GM23248 (cell line): ENCODE data around the gene PPBP. TPM values are rescaled to one million over a fixed set of nuclear protein-coding genes. Genes with fewer than 3 reads are reported as not detected.

ENCODE experiments used
- DNase-seq: peaks from one replicate; pipeline ENCODE4 v3.0.0-alpha.2; 2015
- H2AFZ ChIP-seq: fragments of 200-600 bp; sonication (generic); 2 replicates; pipeline ENCODE4 v1.6.1; 2016; ENCODE audit warnings: antibody characterized with exemption
- H3F3A ChIP-seq: fragments of 200-600 bp; sonication (generic); 2 replicates; pipeline ENCODE4 v1.6.1; 2016; ENCODE audit warnings: mild to moderate bottlenecking, antibody characterized with exemption, mixed run types; ENCODE audit not compliant: insufficient read depth
- H3K27ac ChIP-seq: fragments of 200-600 bp; sonication (generic); 2 replicates; pipeline ENCODE4 v1.5.1; 2016; ENCODE audit warnings: mild to moderate bottlenecking
- H3K27me3 ChIP-seq: fragments of 200-600 bp; sonication (generic); replicated peaks from 2 replicates; pipeline ENCODE4 v1.6.1; 2016; ENCODE audit warnings: mild to moderate bottlenecking; ENCODE audit not compliant: insufficient read depth
- H3K36me3 ChIP-seq: fragments of 200-600 bp; sonication (generic); 2 replicates; pipeline ENCODE4 v1.6.1; 2016; ENCODE audit warnings: low read depth, mild to moderate bottlenecking
- H3K4me1 ChIP-seq: fragments of 200-600 bp; sonication (generic); 2 replicates; pipeline ENCODE4 v1.6.1; 2016; ENCODE audit warnings: mild to moderate bottlenecking; ENCODE audit not compliant: insufficient read depth
- H3K4me2 ChIP-seq: fragments of 200-600 bp; sonication (generic); one replicate; pipeline ENCODE4 v1.6.1; 2016; ENCODE audit warnings: mild to moderate bottlenecking; ENCODE audit not compliant: unreplicated experiment
- H3K4me3 ChIP-seq: fragments of 200-600 bp; sonication (generic); 2 replicates; pipeline ENCODE4 v1.5.1; 2016; ENCODE audit warnings: mild to moderate bottlenecking
- H3K79me2 ChIP-seq: fragments of 200-600 bp; sonication (generic); 2 replicates; pipeline ENCODE4 v1.6.1; 2016; ENCODE audit warnings: mild to moderate bottlenecking; ENCODE audit not compliant: insufficient read depth
- H3K9ac ChIP-seq: fragments of 200-600 bp; sonication (generic); 2 replicates; pipeline ENCODE4 v1.6.1; 2016; ENCODE audit warnings: mild to moderate bottlenecking
- H3K9me2 ChIP-seq: fragments of 200-600 bp; sonication (generic); 2 replicates; pipeline ENCODE4 v1.6.1; 2016; ENCODE audit warnings: mixed run types, mild to moderate bottlenecking, moderate library complexity; ENCODE audit not compliant: insufficient read depth
- H3K9me3 ChIP-seq: fragments of 200-600 bp; sonication (generic); one replicate; pipeline ENCODE4 v1.6.1; 2017; ENCODE audit warnings: low read depth
- H4K20me1 ChIP-seq: fragments of 200-600 bp; sonication (generic); 2 replicates; pipeline ENCODE4 v1.6.0; 2016; ENCODE audit not compliant: insufficient read depth
- EZH2 ChIP-seq: fragments of 200-600 bp; sonication (generic); IDR thresholded peaks from 2 replicates; pipeline ENCODE4 v1.6.1; 2018; ENCODE audit warnings: antibody characterized with exemption, mild to moderate bottlenecking; ENCODE audit not compliant: insufficient read depth, poor library complexity, severe bottlenecking
- EZH2phosphoT487 ChIP-seq: fragments of 200-600 bp; sonication (generic); IDR thresholded peaks from 2 replicates; pipeline ENCODE4 v1.6.1; 2018; ENCODE audit warnings: antibody characterized with exemption, moderate library complexity, mild to moderate bottlenecking, low read depth; ENCODE audit not compliant: insufficient read depth
- WGBS, 2 experiments: methylation state at CpG; one replicate each; pipeline ENCODE4 v1.1.6; 2015 to 2017; ENCODE audit warnings: low lambda C conversion rate in 2 of 2, low coverage in 1 of 2; ENCODE audit errors: missing lambda C conversion rate in 2 of 2; 5-methylcytosine and 5-hydroxymethylcytosine counted together
- in situ Hi-C: fragments of 300-500 bp; cut with MboI; formaldehyde crosslinking; loops from 2 replicates; pipeline ENCODE4 v1.15.0; 2020
- polyA plus RNA-seq: library from polyadenylated mRNA; unstranded; fragments of >200 nt; fragmentation: Nextera tagmentation; extraction: Ambion mirVana; gene quantifications from 2 replicates; pipeline ENCODE4 v1.2.1, GENCODE V29; 2016
- total RNA-seq: library from RNA; depleted of rRNA; stranded (reverse); fragments of >200 nt; shearing (Covaris generic); gene quantifications from 2 replicates; pipeline ENCODE4 v1.2.3, GENCODE V29; 2014

Gene PPBP
- total and polyA plus RNA-seq, 2 experiments from 2014 or later = not detected

- no peak overlapping the region for H3K9ac ChIP-seq
- H3K4me2 ChIP-seq = no peak overlapping the region
- TF ChIP-seq EZH2phosphoT487 (no peak), EZH2 (no peak)
- H3K4me1 ChIP-seq = no peaks in the 10 kb centered on the region
- no peak overlapping the region for H2AFZ ChIP-seq
- no peak for DNase-seq
- no peaks in the 10 kb centered on the region for H4K20me1 ChIP-seq
- H3K27ac ChIP-seq = no peak overlapping the region
- no peaks in the 10 kb centered on the region for H3K27me3 ChIP-seq
- H3F3A ChIP-seq = no peaks in the 10 kb centered on the region
- 84 to 86% methylated on average over 2 of the region's 2 CpGs for WGBS, 2 experiments
- H3K4me3 ChIP-seq = no peak overlapping the region
- H3K9me3 ChIP-seq = no peaks in the 10 kb centered on the region
- no peaks in the 10 kb centered on the region for H3K79me2 ChIP-seq
- no peaks in the 10 kb centered on the region for H3K9me2 ChIP-seq
- in situ Hi-C loops = no loop called here
- no peaks in the 10 kb centered on the region for H3K36me3 ChIP-seq
These were observed 25.3 kb upstream of the PPBP start for GRCh38 chr4:74013264-74013663.

- Histone ChIP-seq H3K9me3 (no peaks in the 10 kb centered on the region), H4K20me1 (no peaks in the 10 kb centered on the region), H3K4me2 (no peak overlapping the region), H3K27ac (no peak overlapping the region), H3K4me1 (no peaks in the 10 kb centered on the region), H3K27me3 (no peaks in the 10 kb centered on the region), H2AFZ (no peak overlapping the region), H3K9ac (no peak overlapping the region), H3K4me3 (no peak overlapping the region), H3F3A (no peaks in the 10 kb centered on the region), H3K36me3 (no peaks in the 10 kb centered on the region), H3K9me2 (no peaks in the 10 kb centered on the region), H3K79me2 (no peaks in the 10 kb centered on the region)
- TF ChIP-seq EZH2phosphoT487 (no peak), EZH2 (no peak)
- 74% methylated on average over 4 of the region's 4 CpGs for WGBS, 2 experiments
- in situ Hi-C loops = no loop called here
- DNase-seq = no peak
These were observed 24.1 kb upstream of the PPBP start for GRCh38 chr4:74012130-74012529.

DNA sequence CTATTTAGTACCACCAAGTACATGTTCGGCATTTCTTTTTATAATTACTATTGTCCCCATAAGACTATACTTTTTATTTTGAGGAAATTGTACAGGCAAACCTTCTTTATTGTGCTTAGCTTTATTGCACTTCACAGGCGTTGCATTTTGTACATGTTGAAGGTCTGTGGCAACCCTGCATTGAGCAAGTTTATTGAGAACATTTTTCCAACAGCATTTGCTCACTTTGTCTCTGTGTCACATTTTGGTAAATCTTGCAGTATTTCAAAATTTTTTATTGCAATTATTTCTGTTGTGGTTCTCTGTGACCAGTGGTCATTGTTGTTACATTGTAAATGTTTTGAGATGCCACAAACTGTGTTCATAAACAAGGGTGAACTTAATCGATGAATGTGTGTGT is 21.3 kb upstream of the PPBP start:
- no peaks in the 10 kb centered on the region for H3K9me2 ChIP-seq
- H3F3A ChIP-seq = peaks cover 23% of the 10 kb centered on the region
- no peak overlapping the region for H2AFZ ChIP-seq
- H3K79me2 ChIP-seq = no peaks in the 10 kb centered on the region
- no peak for DNase-seq
- in situ Hi-C loops = no loop called here
- H3K36me3 ChIP-seq = no peaks in the 10 kb centered on the region
- no peak overlapping the region for H3K4me3 ChIP-seq
- WGBS, 2 experiments = 93 to 94% methylated on average over 3 of the region's 3 CpGs
- H3K9ac ChIP-seq = no peak overlapping the region
- TF ChIP-seq EZH2 (no peak), EZH2phosphoT487 (no peak)
- H4K20me1 ChIP-seq = no peaks in the 10 kb centered on the region
- no peak overlapping the region for H3K27ac ChIP-seq
- H3K4me2 ChIP-seq = no peak overlapping the region
- H3K4me1 ChIP-seq = peaks cover 17% of the 10 kb centered on the region
- H3K27me3 ChIP-seq = no peaks in the 10 kb centered on the region
- H3K9me3 ChIP-seq = no peaks in the 10 kb centered on the region

GRCh38 chr4:74006009-74006476 is 18.1 kb upstream of the PPBP start:
- 1 to 2% methylated on average over 2 of the region's 2 CpGs for WGBS, 2 experiments
- no peaks in the 10 kb centered on the region for H3K79me2 ChIP-seq

More at GRCh38 chr4:74006009-74006476, 18.1 kb upstream of the PPBP start:
- peak overlapping the region; percentile 49 for H3K27ac ChIP-seq
- peak; percentile 80 for DNase-seq
- no peak overlapping the region for H2AFZ ChIP-seq
- H3K9me2 ChIP-seq = no peaks in the 10 kb centered on the region
- 0 out of 2 replicates have a peak overlapping the region, but pooled peaks have one; percentile 1 for H3K9ac ChIP-seq
- H3K4me1 ChIP-seq = peaks cover 17% of the 10 kb centered on the region
- no peaks in the 10 kb centered on the region for H4K20me1 ChIP-seq
- in situ Hi-C loops = no loop called here
- peak overlapping the region; percentile 52 for H3K4me2 ChIP-seq
- peak overlapping the region; percentile 13; the same call in 1 of the 2 replicates for H3K4me3 ChIP-seq
- H3K9me3 ChIP-seq = no peaks in the 10 kb centered on the region
- H3F3A ChIP-seq = peaks cover 23% of the 10 kb centered on the region
- no peaks in the 10 kb centered on the region for H3K27me3 ChIP-seq
- TF ChIP-seq EZH2 = no peak
- no peak for TF ChIP-seq EZH2phosphoT487
- H3K36me3 ChIP-seq = no peaks in the 10 kb centered on the region
